ENCODE data around the gene GALNT17. TPM values are rescaled to one million over a fixed set of nuclear protein-coding genes. Genes with fewer than 3 reads are reported as not detected.

Gene GALNT17
- polyA plus RNA-seq, 1 donor from 2014 or later, result 15.7 TPM

- Histone ChIP-seq H3K27me3 (ENCODE audit: insufficient read depth, low read depth, low read length) (no peaks in the 10 kb centered on the region), H3F3A (ENCODE audit: insufficient read depth, low read length, poor library complexity, severe bottlenecking) (no peaks in the 10 kb centered on the region), H3K9ac (ENCODE audit: low read length) (no peak overlapping the region), H2AFZ (ENCODE audit: low read depth, low read length) (no peak overlapping the region), H3K79me2 (replicated peaks; ENCODE audit: insufficient read depth, low read length) (no peaks in the 10 kb centered on the region), H3K9me3 (ENCODE audit: low read length) (no peaks in the 10 kb centered on the region), H3K36me3 (ENCODE audit: insufficient read depth, low read length) (no peaks in the 10 kb centered on the region), H4K20me1 (ENCODE audit: insufficient read depth) (no peaks in the 10 kb centered on the region), H3K9me2 (ENCODE audit: insufficient read depth, low read length) (no peaks in the 10 kb centered on the region), H3K4me2 (ENCODE audit: low read length) (no peak overlapping the region), H3K4me3 (ENCODE audit: low read length) (no peak overlapping the region), H3K27ac (ENCODE audit: low read length) (no peak overlapping the region)
- TF ChIP-seq CTCF (IDR thresholded peaks at IDR 0.05; ENCODE audit: poor library complexity, severe bottlenecking), result no peak
- TF ChIP-seq, protein P1, sequence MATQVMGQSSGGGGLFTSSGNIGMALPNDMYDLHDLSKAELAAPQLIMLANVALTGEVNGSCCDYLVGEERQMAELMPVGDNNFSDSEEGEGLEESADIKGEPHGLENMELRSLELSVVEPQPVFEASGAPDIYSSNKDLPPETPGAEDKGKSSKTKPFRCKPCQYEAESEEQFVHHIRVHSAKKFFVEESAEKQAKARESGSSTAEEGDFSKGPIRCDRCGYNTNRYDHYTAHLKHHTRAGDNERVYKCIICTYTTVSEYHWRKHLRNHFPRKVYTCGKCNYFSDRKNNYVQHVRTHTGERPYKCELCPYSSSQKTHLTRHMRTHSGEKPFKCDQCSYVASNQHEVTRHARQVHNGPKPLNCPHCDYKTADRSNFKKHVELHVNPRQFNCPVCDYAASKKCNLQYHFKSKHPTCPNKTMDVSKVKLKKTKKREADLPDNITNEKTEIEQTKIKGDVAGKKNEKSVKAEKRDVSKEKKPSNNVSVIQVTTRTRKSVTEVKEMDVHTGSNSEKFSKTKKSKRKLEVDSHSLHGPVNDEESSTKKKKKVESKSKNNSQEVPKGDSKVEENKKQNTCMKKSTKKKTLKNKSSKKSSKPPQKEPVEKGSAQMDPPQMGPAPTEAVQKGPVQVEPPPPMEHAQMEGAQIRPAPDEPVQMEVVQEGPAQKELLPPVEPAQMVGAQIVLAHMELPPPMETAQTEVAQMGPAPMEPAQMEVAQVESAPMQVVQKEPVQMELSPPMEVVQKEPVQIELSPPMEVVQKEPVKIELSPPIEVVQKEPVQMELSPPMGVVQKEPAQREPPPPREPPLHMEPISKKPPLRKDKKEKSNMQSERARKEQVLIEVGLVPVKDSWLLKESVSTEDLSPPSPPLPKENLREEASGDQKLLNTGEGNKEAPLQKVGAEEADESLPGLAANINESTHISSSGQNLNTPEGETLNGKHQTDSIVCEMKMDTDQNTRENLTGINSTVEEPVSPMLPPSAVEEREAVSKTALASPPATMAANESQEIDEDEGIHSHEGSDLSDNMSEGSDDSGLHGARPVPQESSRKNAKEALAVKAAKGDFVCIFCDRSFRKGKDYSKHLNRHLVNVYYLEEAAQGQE (IDR thresholded peaks at IDR 0.05; ENCODE audit: borderline replicate concordance), result no peak
- no peak for TF ChIP-seq EP300 (conservative IDR thresholded peaks at IDR 0.05; ENCODE audit: poor library complexity, severe bottlenecking)
- TF ChIP-seq EZH2 (IDR thresholded peaks at IDR 0.05; ENCODE audit: borderline replicate concordance, insufficient read depth, low read length, poor library complexity, severe bottlenecking), result no peak
- no peak for TF ChIP-seq POLR2AphosphoS5 (IDR thresholded peaks at IDR 0.05)
- TF ChIP-seq MXI1 (conservative IDR thresholded peaks at IDR 0.05; ENCODE audit: poor library complexity, severe bottlenecking), result no peak
- no peak for TF ChIP-seq TAF1 (IDR thresholded peaks at IDR 0.05; ENCODE audit: low read depth)
- TF ChIP-seq RAD21 (conservative IDR thresholded peaks at IDR 0.05), result no peak
- TF ChIP-seq SMC3 (conservative IDR thresholded peaks at IDR 0.05; ENCODE audit: poor library complexity), result no peak
Measured at GRCh38 chr7:71553306-71553705, 421.4 kb downstream of the GALNT17 start.

DNA sequence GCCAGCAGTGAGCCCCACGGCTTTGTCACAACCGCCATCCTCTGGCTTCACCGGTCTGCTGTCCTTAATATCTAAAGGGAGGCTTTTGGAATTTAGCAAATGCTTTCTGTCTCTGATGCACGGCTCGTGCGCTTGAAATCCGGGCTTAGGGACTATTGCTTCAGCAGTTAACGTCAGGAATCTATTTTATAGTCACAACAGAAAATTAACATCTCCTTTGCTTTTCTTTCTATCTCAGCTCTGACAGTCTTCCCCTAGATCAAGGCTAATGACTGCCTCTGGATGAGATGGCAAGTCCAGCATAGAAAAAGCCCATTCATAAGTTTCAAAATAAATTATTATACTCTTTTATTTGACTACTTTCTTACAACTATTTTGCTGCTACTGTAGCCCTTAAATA lies 423.8 kb downstream of the GALNT17 start:
- TF ChIP-seq EP300 (conservative IDR thresholded peaks at IDR 0.05; ENCODE audit: poor library complexity, severe bottlenecking) (peak; percentile 52), POLR2AphosphoS5 (IDR thresholded peaks at IDR 0.05) (peak; percentile 52), RAD21 (conservative IDR thresholded peaks at IDR 0.05) (no peak), CTCF (IDR thresholded peaks at IDR 0.05; ENCODE audit: poor library complexity, severe bottlenecking) (no peak)

More for the DNA sequence above, 423.8 kb downstream of the GALNT17 start:
- Histone ChIP-seq H3K9me2 (ENCODE audit: insufficient read depth, low read length) (no peaks in the 10 kb centered on the region), H3K9ac (ENCODE audit: low read length) (no peak overlapping the region), H3K27me3 (ENCODE audit: insufficient read depth, low read depth, low read length) (no peaks in the 10 kb centered on the region), H4K20me1 (ENCODE audit: insufficient read depth) (no peaks in the 10 kb centered on the region), H2AFZ (ENCODE audit: low read depth, low read length) (no peak overlapping the region), H3K79me2 (replicated peaks; ENCODE audit: insufficient read depth, low read length) (no peaks in the 10 kb centered on the region), H3K4me3 (ENCODE audit: low read length) (peak overlapping the region; percentile 0), H3F3A (ENCODE audit: insufficient read depth, low read length, poor library complexity, severe bottlenecking) (no peaks in the 10 kb centered on the region), H3K36me3 (ENCODE audit: insufficient read depth, low read length) (no peaks in the 10 kb centered on the region), H3K4me2 (ENCODE audit: low read length) (peak overlapping the region; percentile 3), H3K27ac (ENCODE audit: low read length) (peak overlapping the region; percentile 18), H3K9me3 (ENCODE audit: low read length) (no peaks in the 10 kb centered on the region)

Measured in neural cell (in vitro differentiated cells).